ENCODE data around the gene ZSCAN22.
A peak's percentile ranks its signal among the peaks of the same experiment; 100 is the strongest.
"Not testable (repeated sequence)": the region's sequence is repeated elsewhere in the genome, so short reads cannot be mapped to it uniquely, and the experiment has no call there.

The ZSCAN22 gene

GRCh38 chr19:58352760-58353671 is 26.2 kb downstream of the ZSCAN22 start, which contains the start of gene A1BG:
A1BG (minus strand) TSS chr19:58353492; CDS start chr19:58353437, 55 bp downstream.
- DNase-seq = no peak

GRCh38 chr19:58353717-58354477 is 27.1 kb downstream of the ZSCAN22 start:
- DNase-seq = no peak

GRCh38 chr19:58354478-58355030 is 27.8 kb downstream of the ZSCAN22 start:
- no peak for DNase-seq

GRCh38 chr19:58355215-58355796 is 28.5 kb downstream of the ZSCAN22 start:
- DNase-seq = no peak

- DNase-seq = peak; percentile 37
Measured at GRCh38 chr19:58355908-58356765, 29.3 kb downstream of the ZSCAN22 start.

GRCh38 chr19:58356766-58357480 is 30.1 kb downstream of the ZSCAN22 start:
- DNase-seq = peak; percentile 7

- DNase-seq = no peak
Measured at GRCh38 chr19:58357481-58358145, 30.8 kb downstream of the ZSCAN22 start.

- peak; percentile 36 for DNase-seq
Measured at GRCh38 chr19:58361900-58362271, 35.1 kb downstream of the ZSCAN22 start.

- peak; percentile 90 for DNase-seq
Measured at GRCh38 chr19:58362272-58362994, 35.6 kb downstream of the ZSCAN22 start, which contains the start of gene ZNF497. ZNF497 (minus strand) TSS chr19:58362751; CDS start chr19:58357635, 5,116 bp downstream.

- no peak for DNase-seq
Measured at GRCh38 chr19:58364146-58364545, 37.4 kb downstream of the ZSCAN22 start.

GRCh38 chr19:58366585-58367430 is 40.0 kb downstream of the ZSCAN22 start:
- no peak for DNase-seq

GRCh38 chr19:58367698-58368454 is 41.1 kb downstream of the ZSCAN22 start:
- no peak for DNase-seq

- DNase-seq = no peak
Measured at GRCh38 chr19:58368561-58369360, 42.0 kb downstream of the ZSCAN22 start.

GRCh38 chr19:58372311-58373133 is 45.7 kb downstream of the ZSCAN22 start:
- DNase-seq = no peak

GRCh38 chr19:58374200-58374599 is 47.4 kb downstream of the ZSCAN22 start:
- no peak for DNase-seq

GRCh38 chr19:58376724-58377123 is 49.9 kb downstream of the ZSCAN22 start:
- not testable (repeated sequence) for DNase-seq

Measured in DMS79 (cell line).